ENCODE measurements around the gene ACOD1. TPM values are rescaled to one million over a fixed set of nuclear protein-coding genes. Genes with fewer than 3 reads are reported as not detected.

Gene ACOD1
- polyA plus RNA-seq, 1 donor (not counting 4 experiments of a cell fraction or from before 2014, with no cell fraction given): not detected

DNA sequence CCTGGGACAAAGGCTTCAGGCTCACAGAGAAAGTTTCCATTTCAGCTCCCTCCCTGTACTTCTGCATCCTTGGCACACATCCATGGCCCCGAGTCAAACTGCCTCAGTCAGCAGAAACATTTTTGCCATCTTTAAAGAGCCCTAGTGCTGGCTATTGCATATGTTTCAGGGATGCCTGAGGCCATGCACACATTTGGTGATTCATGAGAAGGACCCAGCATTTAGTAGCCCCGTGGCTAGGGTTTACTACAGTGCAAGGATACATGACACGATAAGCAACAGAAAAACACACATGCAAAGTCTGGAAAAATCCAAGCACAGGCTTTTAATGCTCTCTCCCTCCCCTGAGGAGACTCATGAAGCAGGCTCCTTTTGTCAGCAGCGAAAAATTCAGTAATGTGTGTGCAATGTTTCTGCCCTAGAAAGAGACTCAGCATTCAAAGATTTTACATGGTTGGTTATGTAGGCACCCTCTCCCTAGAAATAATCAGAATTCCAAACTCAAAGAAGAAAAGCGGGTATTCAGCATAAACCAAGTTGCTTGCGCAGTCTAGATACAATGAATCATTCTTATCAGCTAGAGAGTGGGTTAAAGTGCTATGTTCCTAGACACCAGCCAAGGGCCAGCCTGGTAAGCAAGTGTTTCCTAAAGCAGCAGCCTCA lies 17.6 kb downstream of the ACOD1 start:
- no peak for DNase-seq (ENCODE audit: low read depth, low spot score)
- Histone ChIP-seq H3K79me2 (ENCODE audit: control insufficient read depth, insufficient read depth, low read length) (no peaks in the 10 kb centered on the region), H3K4me1 (ENCODE audit: control insufficient read depth, extremely low read depth, insufficient read depth, low read length) (peaks cover 10% of the 10 kb centered on the region), H3K9me1 (ENCODE audit: control insufficient read depth, extremely low read depth, insufficient read depth, low read length) (no peaks in the 10 kb centered on the region), H3K9ac (ENCODE audit: control insufficient read depth, extremely low read depth, insufficient read depth, low read length) (no peak overlapping the region), H3K36me3 (ENCODE audit: control insufficient read depth in 2 of 2, extremely low read depth in 1 of 2, insufficient read depth in 2 of 2, low read length in 2 of 2) (no peaks in the 10 kb centered on the region), H4K20me1 (ENCODE audit: control insufficient read depth, extremely low read depth, insufficient read depth, low read length) (no peaks in the 10 kb centered on the region), H3K4me3 (ENCODE audit: control insufficient read depth in 2 of 3, extremely low read depth in 1 of 3, insufficient read depth in 2 of 3, low read depth in 1 of 3, low read length in 3 of 3) (no peak overlapping the region), H3K9me3 (ENCODE audit: control insufficient read depth, low read depth, low read length) (no peaks in the 10 kb centered on the region), H3K4me2 (ENCODE audit: control insufficient read depth, extremely low read depth, insufficient read depth, low read depth, low read length) (no peak overlapping the region), H3K27me3 (ENCODE audit: control insufficient read depth, extremely low read depth, insufficient read depth, low read length) (no peaks in the 10 kb centered on the region), H3K27ac (ENCODE audit: control insufficient read depth, insufficient read depth, low read length) (no peak overlapping the region), H2AFZ (ENCODE audit: control insufficient read depth, low read length) (no peak overlapping the region)
- dilution Hi-C loops (cut with MboI; ENCODE audit: extremely low pct_ligation_motif_present, low sequenced_read_pairs): no loop called here
- no peak for FAIRE-seq
- TF ChIP-seq EZH2 (IDR thresholded peaks at IDR 0.05; ENCODE audit: low read length): no peak
- TF ChIP-seq, protein P1, sequence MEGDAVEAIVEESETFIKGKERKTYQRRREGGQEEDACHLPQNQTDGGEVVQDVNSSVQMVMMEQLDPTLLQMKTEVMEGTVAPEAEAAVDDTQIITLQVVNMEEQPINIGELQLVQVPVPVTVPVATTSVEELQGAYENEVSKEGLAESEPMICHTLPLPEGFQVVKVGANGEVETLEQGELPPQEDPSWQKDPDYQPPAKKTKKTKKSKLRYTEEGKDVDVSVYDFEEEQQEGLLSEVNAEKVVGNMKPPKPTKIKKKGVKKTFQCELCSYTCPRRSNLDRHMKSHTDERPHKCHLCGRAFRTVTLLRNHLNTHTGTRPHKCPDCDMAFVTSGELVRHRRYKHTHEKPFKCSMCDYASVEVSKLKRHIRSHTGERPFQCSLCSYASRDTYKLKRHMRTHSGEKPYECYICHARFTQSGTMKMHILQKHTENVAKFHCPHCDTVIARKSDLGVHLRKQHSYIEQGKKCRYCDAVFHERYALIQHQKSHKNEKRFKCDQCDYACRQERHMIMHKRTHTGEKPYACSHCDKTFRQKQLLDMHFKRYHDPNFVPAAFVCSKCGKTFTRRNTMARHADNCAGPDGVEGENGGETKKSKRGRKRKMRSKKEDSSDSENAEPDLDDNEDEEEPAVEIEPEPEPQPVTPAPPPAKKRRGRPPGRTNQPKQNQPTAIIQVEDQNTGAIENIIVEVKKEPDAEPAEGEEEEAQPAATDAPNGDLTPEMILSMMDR (optimal IDR thresholded peaks at IDR 0.05 in 1 of 3, IDR thresholded peaks at IDR 0.05 in 1 of 3, conservative IDR thresholded peaks at IDR 0.05 in 1 of 3; ENCODE audit: extremely low read depth in 1 of 3, insufficient read depth in 2 of 3, low read length in 3 of 3): no peak

DNA sequence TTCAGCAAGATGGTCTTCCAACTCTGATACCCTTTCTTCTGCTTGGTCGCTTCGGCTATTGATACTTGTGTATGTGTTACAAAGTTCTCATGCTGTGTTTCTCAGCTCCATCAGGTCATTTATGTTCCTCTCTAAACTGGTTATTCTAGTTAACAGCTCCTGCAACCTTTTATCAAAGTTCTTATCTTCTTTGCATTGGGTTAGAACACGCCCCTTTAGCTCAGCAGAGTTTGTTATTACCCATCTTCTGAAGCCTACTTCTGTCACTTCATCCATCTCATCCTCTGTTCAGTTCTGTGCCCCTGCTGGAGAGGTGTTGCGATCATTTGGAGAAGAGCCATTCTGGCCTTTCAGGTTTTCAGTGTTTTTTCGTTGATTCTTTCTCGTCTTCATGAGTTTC lies 18.7 kb downstream of the ACOD1 start:
- FAIRE-seq: no peak
- TF ChIP-seq EZH2 (IDR thresholded peaks at IDR 0.05; ENCODE audit: low read length): no peak
- TF ChIP-seq, protein P1 (optimal IDR thresholded peaks at IDR 0.05 in 1 of 3, IDR thresholded peaks at IDR 0.05 in 1 of 3, conservative IDR thresholded peaks at IDR 0.05 in 1 of 3; ENCODE audit: extremely low read depth in 1 of 3, insufficient read depth in 2 of 3, low read length in 3 of 3): no peak
- dilution Hi-C loops (cut with MboI; ENCODE audit: extremely low pct_ligation_motif_present, low sequenced_read_pairs): no loop called here

More for the DNA sequence above, 18.7 kb downstream of the ACOD1 start:
- Histone ChIP-seq H3K79me2 (ENCODE audit: control insufficient read depth, insufficient read depth, low read length) (no peaks in the 10 kb centered on the region), H3K4me1 (ENCODE audit: control insufficient read depth, extremely low read depth, insufficient read depth, low read length) (peaks cover 10% of the 10 kb centered on the region), H3K9ac (ENCODE audit: control insufficient read depth, extremely low read depth, insufficient read depth, low read length) (no peak overlapping the region), H3K27me3 (ENCODE audit: control insufficient read depth, extremely low read depth, insufficient read depth, low read length) (no peaks in the 10 kb centered on the region), H3K4me3 (ENCODE audit: control insufficient read depth in 2 of 3, extremely low read depth in 1 of 3, insufficient read depth in 2 of 3, low read depth in 1 of 3, low read length in 3 of 3) (no peak overlapping the region), H4K20me1 (ENCODE audit: control insufficient read depth, extremely low read depth, insufficient read depth, low read length) (no peaks in the 10 kb centered on the region), H2AFZ (ENCODE audit: control insufficient read depth, low read length) (no peak overlapping the region), H3K4me2 (ENCODE audit: control insufficient read depth, extremely low read depth, insufficient read depth, low read depth, low read length) (no peak overlapping the region), H3K9me3 (ENCODE audit: control insufficient read depth, low read depth, low read length) (no peaks in the 10 kb centered on the region), H3K27ac (ENCODE audit: control insufficient read depth, insufficient read depth, low read length) (no peak overlapping the region), H3K36me3 (ENCODE audit: control insufficient read depth in 2 of 2, extremely low read depth in 1 of 2, insufficient read depth in 2 of 2, low read length in 2 of 2) (no peaks in the 10 kb centered on the region), H3K9me1 (ENCODE audit: control insufficient read depth, extremely low read depth, insufficient read depth, low read length) (no peaks in the 10 kb centered on the region)
- no peak for DNase-seq (ENCODE audit: low read depth, low spot score)

Measured in keratinocyte (primary cell).